Fibroblast of gingiva (primary cell): ENCODE results near the gene CASKIN2.
"Not testable (repeated sequence)": the region's sequence is repeated elsewhere in the genome, so short reads cannot be mapped to it uniquely, and the experiment has no call there.

Source experiments
- DNase-seq: peaks from one replicate; pipeline ENCODE4 v3.0.0-alpha.2; 2011; ENCODE audit warnings: low read depth

The CASKIN2 gene

GRCh38 chr17:75460295-75460694, 55.0 kb downstream of the CASKIN2 start:
- no peak for DNase-seq

- no peak for DNase-seq
Observed at GRCh38 chr17:75459590-75460267, 55.6 kb downstream of the CASKIN2 start.

- no peak for DNase-seq
Observed at GRCh38 chr17:75459246-75459589, 56.1 kb downstream of the CASKIN2 start.

GRCh38 chr17:75457047-75457654, 58.2 kb downstream of the CASKIN2 start:
- DNase-seq, result no peak

GRCh38 chr17:75456417-75457046, 58.8 kb downstream of the CASKIN2 start, which contains the start of gene TMEM94:
Gene TMEM94 (plus strand): TSS chr17:75456635. CDS start chr17:75471906, 15,271 bp downstream.
- peak; percentile 98 for DNase-seq

GRCh38 chr17:75456039-75456416, 59.3 kb downstream of the CASKIN2 start:
- no peak for DNase-seq

- DNase-seq, result not testable (repeated sequence)
Observed at GRCh38 chr17:75454672-75455071, 60.7 kb downstream of the CASKIN2 start.

- no peak for DNase-seq
Observed at GRCh38 chr17:75454193-75454592, 61.1 kb downstream of the CASKIN2 start.

- no peak for DNase-seq
Observed at GRCh38 chr17:75450270-75450669, 65.1 kb downstream of the CASKIN2 start.
